ENCODE results near the gene MTCH1. TPM values are rescaled to one million over a fixed set of nuclear protein-coding genes. Genes with fewer than 3 reads are reported as not detected.

The MTCH1 gene
- total and polyA plus RNA-seq, 2 experiments from 2014 or later = 290 to 533 TPM

DNA sequence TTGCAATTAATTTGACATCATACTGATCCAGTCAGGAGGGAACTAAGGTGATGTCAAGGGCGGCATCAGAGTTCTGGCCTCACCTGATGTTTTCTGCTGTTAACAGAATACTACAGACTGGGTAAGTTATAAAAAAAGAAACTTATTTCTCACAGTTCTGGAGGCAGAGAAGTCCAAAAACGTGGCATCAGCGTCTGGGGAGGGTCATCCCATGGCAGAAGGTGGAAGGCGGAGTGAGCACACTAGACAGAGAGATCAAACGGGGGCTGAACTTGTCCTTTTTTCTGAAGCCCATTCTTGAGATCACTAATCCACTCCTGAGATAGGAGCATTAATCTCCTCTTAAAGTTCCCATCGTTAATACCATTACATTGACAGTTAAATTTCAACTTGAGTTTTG lies 3.3 kb upstream of the MTCH1 start:
- no peaks in the 10 kb centered on the region for H3K36me3 ChIP-seq
- H3K4me3 ChIP-seq = no peak overlapping the region
- no peaks in the 10 kb centered on the region for H3K9me3 ChIP-seq (ENCODE audit: low read depth)
- no peak for DNase-seq (ENCODE audit: low read depth in 1 of 2, low spot score in 1 of 2)
- H3K4me1 ChIP-seq (ENCODE audit: low read depth) = peaks cover 8% of the 10 kb centered on the region
- TF ChIP-seq, protein P1, sequence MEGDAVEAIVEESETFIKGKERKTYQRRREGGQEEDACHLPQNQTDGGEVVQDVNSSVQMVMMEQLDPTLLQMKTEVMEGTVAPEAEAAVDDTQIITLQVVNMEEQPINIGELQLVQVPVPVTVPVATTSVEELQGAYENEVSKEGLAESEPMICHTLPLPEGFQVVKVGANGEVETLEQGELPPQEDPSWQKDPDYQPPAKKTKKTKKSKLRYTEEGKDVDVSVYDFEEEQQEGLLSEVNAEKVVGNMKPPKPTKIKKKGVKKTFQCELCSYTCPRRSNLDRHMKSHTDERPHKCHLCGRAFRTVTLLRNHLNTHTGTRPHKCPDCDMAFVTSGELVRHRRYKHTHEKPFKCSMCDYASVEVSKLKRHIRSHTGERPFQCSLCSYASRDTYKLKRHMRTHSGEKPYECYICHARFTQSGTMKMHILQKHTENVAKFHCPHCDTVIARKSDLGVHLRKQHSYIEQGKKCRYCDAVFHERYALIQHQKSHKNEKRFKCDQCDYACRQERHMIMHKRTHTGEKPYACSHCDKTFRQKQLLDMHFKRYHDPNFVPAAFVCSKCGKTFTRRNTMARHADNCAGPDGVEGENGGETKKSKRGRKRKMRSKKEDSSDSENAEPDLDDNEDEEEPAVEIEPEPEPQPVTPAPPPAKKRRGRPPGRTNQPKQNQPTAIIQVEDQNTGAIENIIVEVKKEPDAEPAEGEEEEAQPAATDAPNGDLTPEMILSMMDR (IDR thresholded peaks at IDR 0.05; ENCODE audit: low read depth, low read length) = no peak
- no peak overlapping the region for H3K27ac ChIP-seq
- no peaks in the 10 kb centered on the region for H3K27me3 ChIP-seq

DNA sequence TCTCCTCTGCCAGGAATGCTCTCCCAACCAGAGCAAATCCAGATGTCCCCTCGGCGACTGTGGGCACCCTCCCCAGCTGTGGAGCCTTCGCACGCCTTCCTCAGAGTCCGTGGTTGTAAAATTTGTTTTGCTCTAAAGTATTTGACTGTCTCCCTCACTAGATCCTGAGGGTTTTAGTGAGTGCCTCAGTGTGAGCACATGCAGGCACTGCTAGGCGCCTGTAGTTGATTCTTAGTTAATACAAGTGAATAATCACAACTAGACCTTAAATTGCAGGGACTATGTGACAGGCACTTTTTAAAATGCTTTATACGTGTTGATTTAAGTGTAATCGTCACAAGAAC lies 680 bp upstream of the MTCH1 start:
- TF ChIP-seq, protein P1 (IDR thresholded peaks at IDR 0.05; ENCODE audit: low read depth, low read length) = no peak
- Histone ChIP-seq H3K4me1 (ENCODE audit: low read depth) (peaks cover 16% of the 10 kb centered on the region), H3K27me3 (no peaks in the 10 kb centered on the region), H3K27ac (peak overlapping the region; percentile 98), H3K36me3 (no peaks in the 10 kb centered on the region), H3K9me3 (ENCODE audit: low read depth) (no peaks in the 10 kb centered on the region), H3K4me3 (peak overlapping the region; percentile 87)
- no peak for DNase-seq (ENCODE audit: low read depth in 1 of 2, low spot score in 1 of 2)

DNA sequence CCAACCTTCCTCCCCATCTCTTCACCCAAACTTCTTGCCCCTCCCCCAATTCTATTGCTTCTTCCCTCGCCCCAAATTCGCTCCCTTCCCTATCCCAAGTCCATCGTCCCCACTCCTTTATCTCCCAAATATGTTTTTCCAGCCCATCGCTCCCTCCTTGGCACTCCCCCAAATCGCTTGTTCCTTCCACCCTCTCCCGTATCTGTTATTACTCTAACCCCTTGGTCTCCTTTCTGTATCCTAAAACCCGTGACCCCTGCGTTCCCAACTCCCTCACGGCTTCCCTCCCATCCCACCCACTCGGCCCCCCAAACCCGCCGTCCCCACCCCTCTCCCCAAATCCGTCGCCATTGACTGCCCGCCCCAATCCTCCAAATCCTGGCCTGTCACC lies 584 bp downstream of the MTCH1 start:
- H3K27me3 ChIP-seq = no peaks in the 10 kb centered on the region
- H3K9me3 ChIP-seq (ENCODE audit: low read depth) = no peaks in the 10 kb centered on the region
- H3K4me1 ChIP-seq (ENCODE audit: low read depth) = peaks cover 29% of the 10 kb centered on the region
- peak overlapping the region; percentile 87 for H3K4me3 ChIP-seq
- no peaks in the 10 kb centered on the region for H3K36me3 ChIP-seq
- TF ChIP-seq, protein P1 (IDR thresholded peaks at IDR 0.05; ENCODE audit: low read depth, low read length) = no peak
- no peak for DNase-seq (ENCODE audit: low read depth in 1 of 2, low spot score in 1 of 2)
- H3K27ac ChIP-seq = peak overlapping the region; percentile 98

DNA sequence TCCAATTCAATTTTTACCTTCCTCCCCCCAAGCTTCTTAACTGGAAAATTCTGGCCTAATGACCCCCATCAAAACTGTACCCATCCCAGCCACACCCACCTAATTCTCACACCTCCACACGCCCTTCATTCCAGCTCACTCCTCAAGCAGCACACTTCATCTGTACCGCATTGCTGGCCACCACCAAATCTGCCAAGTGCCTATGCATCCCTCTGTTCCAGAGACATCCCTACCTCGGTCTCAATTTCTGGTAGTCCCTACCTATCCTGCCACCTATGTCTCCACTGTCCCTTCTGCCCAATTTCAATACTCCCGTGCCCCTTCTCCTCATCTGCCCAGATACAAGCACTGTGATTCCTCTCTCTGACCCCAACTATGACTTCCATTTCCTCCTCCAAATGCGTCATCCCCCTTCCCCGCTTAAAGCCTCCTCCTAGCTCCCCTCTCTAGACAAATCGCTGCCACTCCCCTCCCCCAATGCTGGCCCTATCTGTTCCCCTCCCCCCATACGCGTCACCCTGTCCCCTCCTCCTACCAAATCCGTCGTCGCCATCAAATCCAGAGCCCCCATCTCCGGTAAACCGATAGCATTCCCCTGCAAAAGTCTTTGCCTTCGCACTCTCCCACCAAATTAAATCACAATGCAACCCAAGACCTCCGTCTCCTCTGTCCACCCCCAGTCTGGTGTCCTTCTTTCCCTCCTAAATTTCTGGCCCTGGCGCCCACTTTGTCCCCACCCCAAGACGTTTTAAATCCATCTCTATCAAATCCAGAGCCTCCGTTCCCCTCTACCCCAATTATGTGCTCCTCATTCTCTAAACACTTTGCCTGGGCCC lies 1.2 kb downstream of the MTCH1 start:
- peak; percentile 54 to 78 for DNase-seq (ENCODE audit: low read depth in 1 of 2, low spot score in 1 of 2)
- Histone ChIP-seq H3K27ac (peak overlapping the region; percentile 98), H3K9me3 (ENCODE audit: low read depth) (no peaks in the 10 kb centered on the region), H3K36me3 (no peaks in the 10 kb centered on the region), H3K4me1 (ENCODE audit: low read depth) (peaks cover 34% of the 10 kb centered on the region), H3K4me3 (peak overlapping the region; percentile 87), H3K27me3 (no peaks in the 10 kb centered on the region)
- TF ChIP-seq, protein P1 (IDR thresholded peaks at IDR 0.05; ENCODE audit: low read depth, low read length) = no peak

DNA sequence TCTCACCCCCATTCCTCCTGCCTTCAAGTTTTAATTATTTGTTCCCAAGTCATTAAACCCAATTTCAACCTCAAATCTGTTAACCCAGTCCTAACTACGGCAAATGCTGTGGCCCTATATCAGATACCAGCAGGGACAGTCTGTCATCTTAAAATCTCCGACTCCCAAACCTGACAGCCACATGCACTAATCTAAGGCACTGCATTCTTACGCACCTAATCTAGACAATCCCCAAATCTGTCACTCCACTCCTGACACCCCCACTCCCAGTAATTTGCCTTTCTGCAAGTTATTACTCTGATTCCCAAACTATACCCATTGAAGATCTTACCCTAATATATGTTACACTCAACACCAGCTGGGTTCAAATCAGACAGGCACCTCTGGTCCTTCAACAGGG lies 2.5 kb downstream of the MTCH1 start:
- Histone ChIP-seq H3K9me3 (ENCODE audit: low read depth) (no peaks in the 10 kb centered on the region), H3K36me3 (no peaks in the 10 kb centered on the region), H3K4me1 (ENCODE audit: low read depth) (peaks cover 39% of the 10 kb centered on the region), H3K27me3 (no peaks in the 10 kb centered on the region), H3K4me3 (no peak overlapping the region), H3K27ac (no peak overlapping the region)
- DNase-seq (ENCODE audit: low read depth in 1 of 2, low spot score in 1 of 2) = no peak
- TF ChIP-seq, protein P1 (IDR thresholded peaks at IDR 0.05; ENCODE audit: low read depth, low read length) = no peak
